AG04449 (cell line): ENCODE measurements around the gene HOXA11.
A peak's percentile ranks its signal among the peaks of the same experiment; 100 is the strongest.

Source experiments
- CTCF ChIA-PET: fragments of 350-600 bp; formaldehyde crosslinking; extraction: SDS; loops from one replicate; lab custom pipeline; 2021; ENCODE audit warnings: antibody characterized with exemption; lab: Yijun Ruan, JAX
- POLR2A ChIA-PET: fragments of 400-600, 350-600 bp; formaldehyde crosslinking; extraction: SDS; loops from one replicate; lab custom pipeline; 2020; ENCODE audit warnings: antibody characterized with exemption, inconsistent platforms; lab: Yijun Ruan, JAX
- DNase-seq: peaks from one replicate; pipeline ENCODE4 v3.0.0-alpha.2; 2010; ENCODE audit warnings: low read depth, low spot score
- H3K4me3 ChIP-seq: 2 replicates; pipeline ENCODE4 v1.5.1; 2011; ENCODE audit warnings: low read depth, mild to moderate bottlenecking, control low read depth, low read length
- TF ChIP-seq, protein P1 (sequence below): IDR thresholded peaks from one replicate; pipeline ENCODE4 v1.5.1; 2011; ENCODE audit warnings: mild to moderate bottlenecking, moderate library complexity, low read length, control low read depth, inconsistent platforms; ENCODE audit not compliant: insufficient read depth; ENCODE audit errors: missing control alignments

HOXA11 gene

DNA sequence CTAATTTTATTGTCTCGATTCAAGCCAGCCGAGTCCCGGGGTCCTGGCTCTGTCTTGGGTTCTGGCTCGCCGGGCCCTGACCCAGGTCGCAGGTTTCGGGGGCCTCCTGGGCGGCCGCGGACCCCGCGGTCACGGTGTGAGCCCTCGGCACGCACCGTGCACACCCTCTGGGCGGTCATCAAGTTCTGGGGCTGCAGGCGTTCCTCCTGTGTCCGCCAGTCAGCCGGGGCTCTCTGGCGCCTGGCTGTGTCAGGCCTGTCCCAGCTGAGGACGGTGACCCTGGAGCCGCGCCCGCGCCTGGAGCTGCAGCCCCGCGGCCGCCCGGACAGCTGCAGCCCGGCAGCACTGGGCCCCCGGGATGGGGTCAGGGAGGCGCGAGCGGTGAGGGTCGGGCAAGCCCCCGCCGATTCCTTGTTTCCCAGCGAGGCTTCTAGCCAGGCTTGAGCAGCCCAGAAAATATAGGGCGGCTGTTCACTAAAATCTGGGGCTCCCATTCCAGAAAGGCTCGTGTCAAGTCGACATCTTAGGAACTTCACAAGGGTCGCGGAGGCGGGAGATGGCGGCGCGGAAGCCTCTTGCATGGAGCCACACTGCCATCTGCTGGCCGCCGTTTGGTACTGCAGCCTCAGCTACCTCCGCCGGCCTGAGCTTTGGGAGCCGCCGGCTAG lies 24.4 kb downstream of the HOXA11 start:
- DNase-seq: no peak
- TF ChIP-seq, protein P1, sequence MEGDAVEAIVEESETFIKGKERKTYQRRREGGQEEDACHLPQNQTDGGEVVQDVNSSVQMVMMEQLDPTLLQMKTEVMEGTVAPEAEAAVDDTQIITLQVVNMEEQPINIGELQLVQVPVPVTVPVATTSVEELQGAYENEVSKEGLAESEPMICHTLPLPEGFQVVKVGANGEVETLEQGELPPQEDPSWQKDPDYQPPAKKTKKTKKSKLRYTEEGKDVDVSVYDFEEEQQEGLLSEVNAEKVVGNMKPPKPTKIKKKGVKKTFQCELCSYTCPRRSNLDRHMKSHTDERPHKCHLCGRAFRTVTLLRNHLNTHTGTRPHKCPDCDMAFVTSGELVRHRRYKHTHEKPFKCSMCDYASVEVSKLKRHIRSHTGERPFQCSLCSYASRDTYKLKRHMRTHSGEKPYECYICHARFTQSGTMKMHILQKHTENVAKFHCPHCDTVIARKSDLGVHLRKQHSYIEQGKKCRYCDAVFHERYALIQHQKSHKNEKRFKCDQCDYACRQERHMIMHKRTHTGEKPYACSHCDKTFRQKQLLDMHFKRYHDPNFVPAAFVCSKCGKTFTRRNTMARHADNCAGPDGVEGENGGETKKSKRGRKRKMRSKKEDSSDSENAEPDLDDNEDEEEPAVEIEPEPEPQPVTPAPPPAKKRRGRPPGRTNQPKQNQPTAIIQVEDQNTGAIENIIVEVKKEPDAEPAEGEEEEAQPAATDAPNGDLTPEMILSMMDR: peak; percentile 100
- H3K4me3 ChIP-seq: peak overlapping the region; percentile 75
- CTCF ChIA-PET: interaction anchor here (0.6 to 6.8 kb wide), 26 partner anchors 8 to 1306 kb away, joined by 3 to 117 read pairs (median 10); partner anchors contain the start of genes HOXA1, HOXA10, HOXA3 and HOXA4
- POLR2A ChIA-PET: interaction anchor here (0.8 to 3.5 kb wide), 5 partner anchors 10 to 1305 kb away, joined by 3 to 33 read pairs (median 3); partner anchors contain the start of gene HOXA10

DNA sequence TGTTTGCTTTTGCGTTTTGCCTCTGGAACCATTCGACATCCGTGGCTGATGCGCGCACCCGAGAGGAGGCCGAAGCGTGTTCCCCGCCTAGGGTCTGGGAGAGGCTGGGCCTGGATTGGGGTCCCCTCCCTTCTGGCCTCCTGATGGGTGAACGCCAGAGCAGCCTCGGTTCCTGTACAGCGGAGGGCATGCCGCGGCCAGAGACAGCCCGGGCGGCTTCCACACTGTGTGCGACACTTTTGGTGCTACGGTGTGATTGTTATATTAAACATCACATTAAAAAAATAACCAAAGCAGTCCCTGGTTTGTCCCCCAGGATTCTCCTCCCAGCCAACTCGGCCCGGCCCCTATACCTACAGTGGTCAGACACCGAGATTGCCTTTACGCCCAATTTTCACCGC lies 24.9 kb downstream of the HOXA11 start:
- no peak for DNase-seq
- ChIA-PET CTCF (interaction anchor here (1.0 to 6.8 kb wide), 27 partner anchors 7 to 1267 kb away, joined by 3 to 117 read pairs (median 15); partner anchors contain the start of genes HOXA10, HOXA3, HOXA4 and HOXA5), POLR2A (interaction anchor here (1.3 to 3.5 kb wide), 2 partner anchors 14 to 795 kb away, joined by 3 to 33 read pairs; partner anchors contain the start of gene HOXA10)
- TF ChIP-seq, protein P1: no peak
- no peak overlapping the region for H3K4me3 ChIP-seq

DNA sequence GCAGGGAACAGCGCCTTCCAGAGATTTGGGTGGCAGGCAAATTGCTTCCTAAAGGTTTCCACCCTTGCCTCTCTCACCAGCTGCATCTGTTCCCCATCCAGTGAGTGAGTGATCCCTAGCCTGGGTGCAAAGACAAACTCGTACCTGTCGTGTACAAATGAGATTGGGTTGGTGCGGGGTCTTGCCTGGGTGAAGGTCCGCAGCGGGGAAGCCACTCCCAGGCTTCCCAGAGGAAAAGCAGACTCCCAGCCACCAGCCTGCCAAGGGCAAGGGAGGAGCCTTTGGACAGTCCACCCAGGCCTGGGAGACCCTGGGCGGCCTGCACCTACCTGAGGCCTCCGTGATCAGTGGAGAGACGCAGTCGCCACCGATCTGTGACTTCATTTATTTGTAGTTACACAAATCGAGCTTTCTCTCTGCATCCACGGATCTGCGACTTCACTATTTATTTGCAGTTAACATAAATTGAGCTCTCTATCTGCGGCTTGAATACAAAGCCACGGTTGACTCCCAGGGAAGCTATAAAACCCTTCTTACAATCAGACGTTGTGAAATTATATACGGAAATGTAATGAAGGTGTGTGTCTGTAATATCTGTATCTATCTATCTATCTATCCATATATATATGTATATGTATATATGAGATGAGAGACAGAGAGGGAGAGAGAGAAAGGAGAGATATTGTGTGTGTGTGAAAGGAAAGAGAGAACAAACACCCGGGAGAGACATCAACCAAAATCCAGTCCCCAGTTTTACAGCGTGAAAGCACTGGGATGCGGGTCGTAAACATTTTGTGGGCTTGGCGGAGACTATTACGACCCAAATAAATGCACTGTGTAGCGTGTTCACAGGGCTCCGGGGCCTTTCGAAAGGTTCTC lies 25.5 kb downstream of the HOXA11 start:
- POLR2A ChIA-PET: interaction anchor here (1.0 to 1.1 kb wide), 2 partner anchors 9 to 11 kb away, joined by 3 to 4 read pairs; no protein-coding TSS in a partner anchor
- CTCF ChIA-PET: interaction anchor here (1.0 to 4.1 kb wide), 10 partner anchors 10 to 1266 kb away, joined by 3 to 42 read pairs (median 8); partner anchors contain the start of gene HOXA6
- H3K4me3 ChIP-seq: no peak overlapping the region
- DNase-seq: no peak
- TF ChIP-seq, protein P1: no peak

DNA sequence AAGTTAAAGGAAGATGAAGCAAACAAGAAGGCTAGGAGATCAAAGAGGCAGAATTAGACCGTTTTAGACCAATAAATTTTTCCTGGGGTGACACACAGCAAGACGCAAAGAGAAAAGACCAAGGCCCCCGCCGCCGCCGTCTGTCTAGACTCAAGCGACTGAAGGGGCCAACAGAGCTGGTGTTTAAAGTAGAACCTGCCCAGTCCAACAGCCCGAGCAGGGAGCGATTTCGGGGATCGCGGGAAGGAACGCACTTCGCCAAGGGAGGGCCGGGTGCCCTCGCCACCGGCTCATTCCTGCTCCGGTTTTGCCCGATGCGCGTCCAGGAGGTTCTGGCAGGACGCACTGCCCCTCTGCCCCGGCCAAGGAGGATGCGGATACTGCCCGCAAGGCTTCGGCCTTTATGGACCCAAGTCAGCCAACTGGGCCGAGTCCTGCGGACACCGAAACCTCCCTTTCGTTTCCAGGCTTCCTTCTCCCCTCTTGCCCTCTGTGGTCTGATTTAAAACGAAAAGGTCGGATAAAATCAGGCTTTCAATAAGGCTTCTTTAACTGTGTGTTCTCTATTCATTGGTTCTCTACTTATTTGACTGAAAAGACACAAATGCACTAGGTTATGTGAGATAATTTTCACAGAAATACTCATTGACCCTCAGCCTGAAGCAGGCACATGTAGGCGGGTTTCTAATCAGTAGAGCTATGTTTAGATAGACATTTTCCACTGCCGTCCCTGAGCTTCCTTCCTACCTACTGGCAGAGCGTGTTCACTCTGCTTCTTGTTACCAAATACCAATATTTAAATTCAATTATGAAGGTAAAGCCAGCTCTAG lies 26.4 kb downstream of the HOXA11 start:
- TF ChIP-seq, protein P1: no peak
- ChIA-PET POLR2A (interaction anchor here (1.0 to 1.1 kb wide), 2 partner anchors 8 to 11 kb away, joined by 3 to 4 read pairs; no protein-coding TSS in a partner anchor), CTCF (interaction anchor here (1.2 to 4.1 kb wide), 9 partner anchors 9 to 1266 kb away, joined by 3 to 42 read pairs (median 11); partner anchors contain the start of gene HOXA6)
- no peak for DNase-seq
- no peak overlapping the region for H3K4me3 ChIP-seq

DNA sequence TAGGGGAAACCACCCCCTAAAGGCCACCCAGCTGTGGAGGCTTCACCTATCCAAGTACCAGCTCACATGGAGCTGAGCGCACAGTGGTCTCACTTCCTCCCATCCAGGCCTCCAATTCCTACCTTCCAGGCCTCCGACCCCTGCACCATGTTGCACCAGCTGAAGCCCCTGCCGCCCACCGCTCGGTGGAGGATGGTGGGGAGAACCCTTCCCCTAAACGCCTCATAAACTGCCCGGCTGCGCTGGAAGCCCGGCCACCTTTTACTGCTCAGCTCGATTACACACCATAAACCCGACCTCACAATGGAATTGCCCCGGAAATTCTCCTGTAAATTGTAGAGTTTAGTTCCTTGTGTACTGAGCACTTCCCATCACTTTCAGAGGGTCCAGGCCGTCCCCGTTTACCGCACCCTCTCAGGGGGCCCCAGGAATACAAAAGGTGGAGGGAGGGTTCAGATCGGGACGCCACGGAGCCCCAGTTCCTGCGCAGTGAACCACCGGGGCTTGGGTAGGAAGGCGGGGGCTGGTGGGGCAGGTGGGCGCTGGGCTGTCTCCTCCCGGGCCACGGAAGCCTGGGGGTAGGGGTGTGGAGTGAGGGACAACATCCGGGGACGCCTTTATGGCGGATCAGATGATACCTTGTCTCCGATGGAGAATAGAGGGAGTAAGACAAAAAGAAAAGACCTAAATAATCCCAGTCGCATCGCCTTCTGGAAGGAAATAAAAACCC lies 27.2 kb downstream of the HOXA11 start:
- TF ChIP-seq, protein P1: no peak
- DNase-seq: no peak
- H3K4me3 ChIP-seq: no peak overlapping the region
- ChIA-PET POLR2A (no interaction called here), CTCF (interaction anchor here (0.6 to 4.9 kb wide), 8 partner anchors 8 to 1291 kb away, joined by 3 to 42 read pairs (median 10); partner anchors contain the start of genes HOXA5 and HOXA6)
